Measurements from ENCODE around the gene GTF2F1.

- TF ChIP-seq POLR2A (IDR thresholded peaks at IDR 0.05; ENCODE audit: low read depth, low read length) (no peak), POLR2AphosphoS5 (IDR thresholded peaks at IDR 0.05; ENCODE audit: low read depth, low read length) (0 out of 2 replicates have a peak, but pooled peaks have one; percentile 19), TAF1 (IDR thresholded peaks at IDR 0.05; ENCODE audit: borderline replicate concordance, low read depth, low read length) (no peak)
Measured at GRCh38 chr19:6423499-6424194, 30.7 kb upstream of the GTF2F1 start.
